K562 (cell line): Measurements from ENCODE around the gene ACOD1. TPM values are rescaled to one million over a fixed set of nuclear protein-coding genes. Genes with fewer than 3 reads are reported as not detected.

Experiments
- ARID3B ChIP-seq: fragments of 250-450 bp; sonication (Bioruptor Pico); IDR thresholded peaks from 2 replicates; pipeline ENCODE4 v1.4.0; 2020; ENCODE audit warnings: borderline replicate concordance
- BRD9 ChIP-seq: fragments of 450-650 bp; IDR thresholded peaks from 2 replicates; pipeline ENCODE4 v1.6.1; 2018; ENCODE audit warnings: low read depth; ENCODE audit not compliant: partially characterized antibody
- CEBPZ ChIP-seq: fragments of 150-350 bp; IDR thresholded peaks from 2 replicates; pipeline ENCODE4 v1.6.1; 2014; ENCODE audit warnings: low read depth, mild to moderate bottlenecking, low read length, borderline replicate concordance
- E2F5 ChIP-seq: sonication (generic); formaldehyde crosslinking; IDR thresholded peaks from 2 replicates; pipeline ENCODE4 v1.8.0; 2022; ENCODE audit warnings: mild to moderate bottlenecking, missing genetic modification reagents
- FOS ChIP-seq: IDR thresholded peaks from 3 replicates; pipeline ENCODE4 v1.6.1; 2011; ENCODE audit not compliant: insufficient read length; ENCODE audit errors: extremely low read depth
- NKRF ChIP-seq: fragments of 450-650 bp; IDR thresholded peaks from 2 replicates; pipeline ENCODE4 v1.6.1; 2016; ENCODE audit warnings: borderline replicate concordance
- RBM25 ChIP-seq: fragments of 200-400 bp; formaldehyde crosslinking; IDR thresholded peaks from 2 replicates; pipeline ENCODE4 v1.6.1; 2018; ENCODE audit warnings: low read length, low read depth, moderate library complexity; ENCODE audit not compliant: severe bottlenecking
- RFX5 ChIP-seq: IDR thresholded peaks from 2 replicates; pipeline ENCODE4 v1.6.1; 2011; ENCODE audit warnings: low read depth, mild to moderate bottlenecking, improper control_type of control experiment, low read length
- SAFB ChIP-seq: fragments of 200-400 bp; formaldehyde crosslinking; IDR thresholded peaks from 2 replicates; pipeline ENCODE4 v1.6.1; 2017; ENCODE audit warnings: low read depth, low read length, borderline replicate concordance
- THRA ChIP-seq: fragments of 450-650 bp; IDR thresholded peaks from 2 replicates; pipeline ENCODE4 v1.6.1; 2017; ENCODE audit warnings: mild to moderate bottlenecking, moderate library complexity
- USF1 ChIP-seq: sonication (generic); formaldehyde crosslinking; IDR thresholded peaks from 2 replicates; pipeline ENCODE4 v1.9.0; 2022; ENCODE audit warnings: mild to moderate bottlenecking, missing genetic modification reagents
- ZNF197 ChIP-seq: fragments of 200-800 bp; sonication (Bioruptor generic); IDR thresholded peaks from 2 replicates; pipeline ENCODE4 v1.6.1; 2016; ENCODE audit warnings: low read depth, missing genetic modification characterization, missing compliant biosample characterization
- ZNF639 ChIP-seq, 2 experiments: fragments of 200-800 bp in 1 of 2; sonication (Bioruptor generic) in 1 of 2; sonication (generic) in 1 of 2; formaldehyde crosslinking in 1 of 2; IDR thresholded peaks in 1 of 2; conservative IDR thresholded peaks in 1 of 2; 2 replicates each; pipeline versions ENCODE4 v1.5.0 to v1.6.1; 2016 to 2020; ENCODE audit warnings: missing compliant biosample characterization in 1 of 2, missing genetic modification characterization in 1 of 2, missing genetic modification reagents in 1 of 2
- polyA plus RNA-seq, 8 experiments: library from polyadenylated mRNA; depleted of rRNA in 4 of 8; stranded (reverse) in 5 of 8; unstranded in 3 of 8; fragments of >200 nt; fragmentation: Nextera tagmentation in 2 of 8; fragmentation: Illumina TruSeq in 1 of 8; extraction: Ambion mirVana in 2 of 8; extraction: Trizol in 1 of 8; gene quantifications; 2 replicates each; pipeline versions ENCODE4 v1.2.1 to v1.2.3, GENCODE V29; 2011 to 2014; ENCODE audit warnings: inconsistent platforms in 1 of 8, missing spikeins in 1 of 8
- total RNA-seq, 7 experiments: library from RNA; depleted of rRNA in 6 of 7; stranded (reverse); fragments of >200 nt in 6 of 7; fragmentation: Illumina TruSeq in 2 of 7; extraction: Trizol in 2 of 7; gene quantifications; 2 replicates each; pipeline versions ENCODE4 v1.2.1 to v1.2.3, GENCODE V29; 2011 to 2021; ENCODE audit warnings: low replicate concordance in 1 of 7

Gene ACOD1
- total and polyA plus RNA-seq, 9 of the 15 experiments (the other 6 are each of a cell fraction or from before 2014, with no cell fraction given): not detected

GRCh38 chr13:76903544-76904162, 44.7 kb upstream of the ACOD1 start (continued):
- no peak for TF ChIP-seq RFX5
- TF ChIP-seq CEBPZ: no peak
- no peak for TF ChIP-seq USF1
- no peak for TF ChIP-seq BRD9
- no peak for TF ChIP-seq ZNF197 (CRISPR knock-in tag)
- no peak for TF ChIP-seq SAFB
- no peak for TF ChIP-seq FOS
- TF ChIP-seq ARID3B (CRISPR knock-in tag): no peak
- no peak for TF ChIP-seq THRA
- no peak for TF ChIP-seq ZNF639 (CRISPR knock-in tag; conservative IDR thresholded peaks at IDR 0.05 in 1 of 2, IDR thresholded peaks at IDR 0.05 in 1 of 2)
- TF ChIP-seq NKRF: no peak
- TF ChIP-seq E2F5 (CRISPR knock-in tag): no peak
- TF ChIP-seq RBM25: no peak
